Kidney tubule cell (primary cell): ENCODE measurements around the gene MAN2B2.

Experiments
- DNase-seq: peaks from one replicate; pipeline ENCODE4 v3.0.0-alpha.2; 2018; ENCODE audit warnings: low spot score

Gene MAN2B2

GRCh38 chr4:6595897-6596537, 21.0 kb downstream of the MAN2B2 start:
- DNase-seq = no peak

GRCh38 chr4:6596948-6597347, 22.0 kb downstream of the MAN2B2 start:
- DNase-seq = no peak

- DNase-seq = no peak
Observed at GRCh38 chr4:6598127-6598526, 23.1 kb downstream of the MAN2B2 start.

GRCh38 chr4:6598641-6599040, 23.7 kb downstream of the MAN2B2 start:
- no peak for DNase-seq

- no peak for DNase-seq
Observed at GRCh38 chr4:6601661-6602250, 26.8 kb downstream of the MAN2B2 start.

GRCh38 chr4:6602289-6602688, 27.3 kb downstream of the MAN2B2 start:
- DNase-seq = no peak

- no peak for DNase-seq
Observed at GRCh38 chr4:6603128-6603527, 28.1 kb downstream of the MAN2B2 start.

GRCh38 chr4:6605114-6605513, 30.1 kb downstream of the MAN2B2 start:
- no peak for DNase-seq

- DNase-seq = no peak
Observed at GRCh38 chr4:6605605-6606004, 30.6 kb downstream of the MAN2B2 start.

- no peak for DNase-seq
Observed at GRCh38 chr4:6606465-6607235, 31.7 kb downstream of the MAN2B2 start.

GRCh38 chr4:6607368-6608055, 32.5 kb downstream of the MAN2B2 start:
- DNase-seq = no peak

GRCh38 chr4:6608758-6609414, 33.9 kb downstream of the MAN2B2 start:
- no peak for DNase-seq

GRCh38 chr4:6609415-6610079, 34.6 kb downstream of the MAN2B2 start:
- DNase-seq = no peak

- no peak for DNase-seq
Observed at GRCh38 chr4:6610856-6611430, 36.0 kb downstream of the MAN2B2 start.

- no peak for DNase-seq
Observed at GRCh38 chr4:6612961-6613675, 38.1 kb downstream of the MAN2B2 start.

GRCh38 chr4:6613676-6614651, 39.0 kb downstream of the MAN2B2 start:
- DNase-seq = no peak

GRCh38 chr4:6614701-6615230, 39.8 kb downstream of the MAN2B2 start:
- DNase-seq = no peak

- no peak for DNase-seq
Observed at GRCh38 chr4:6616087-6616995, 41.4 kb downstream of the MAN2B2 start.
